ENCODE data around the gene SOX15. TPM values are rescaled to one million over a fixed set of nuclear protein-coding genes. Genes with fewer than 3 reads are reported as not detected.

Gene SOX15
- total and polyA plus RNA-seq, 2 of the 13 experiments (the other 11 are each of a cell fraction or from before 2014, with no cell fraction given), result 0.07 to 0.18 TPM

DNA sequence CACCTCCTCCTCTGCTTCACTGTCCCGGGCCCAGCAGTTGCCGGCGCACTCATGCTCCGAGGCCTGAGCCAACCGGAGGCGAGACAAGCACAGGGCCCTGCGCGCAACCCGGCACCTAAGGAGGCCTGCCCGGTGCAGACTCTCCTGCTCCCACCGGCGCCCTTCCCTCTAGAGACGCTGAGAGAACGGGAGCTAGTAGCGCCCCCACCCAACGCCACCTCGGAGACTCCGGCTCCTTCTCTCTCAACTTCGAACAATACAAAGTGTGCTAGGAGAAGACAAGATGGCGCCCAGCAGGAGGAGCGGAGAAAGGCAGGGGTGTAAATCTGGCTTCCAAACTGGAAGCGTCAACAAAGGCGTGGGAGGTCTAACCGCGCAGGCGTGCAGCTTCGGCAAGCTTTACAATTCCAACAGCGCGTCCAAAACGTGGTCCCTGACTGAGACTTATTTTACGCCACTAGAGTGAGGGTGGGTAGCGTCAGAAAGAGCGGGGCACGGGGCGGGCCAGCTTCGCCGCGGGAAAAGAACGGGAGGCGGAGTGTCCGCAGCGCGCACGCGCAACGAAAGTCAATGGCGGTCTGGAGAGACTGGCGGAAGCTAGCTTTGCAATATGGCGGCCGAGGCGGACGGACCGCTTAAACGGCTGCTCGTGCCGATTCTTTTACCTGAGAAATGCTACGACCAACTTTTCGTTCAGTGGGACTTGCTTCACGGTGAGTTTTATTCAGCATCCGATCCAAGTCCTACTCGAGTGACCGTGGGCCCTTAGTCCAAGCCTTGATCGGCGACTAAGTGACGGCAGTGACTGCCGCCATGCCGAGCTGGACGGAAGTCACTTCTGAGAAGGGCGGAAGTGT, 6.4 kb downstream of the SOX15 start, which contains the start of gene MPDU1 (continued):
- peak; percentile 87; the same call in 1 of the 2 replicates for TF ChIP-seq ZNF607 (CRISPR knock-in tag; IDR thresholded peaks at IDR 0.05; ENCODE audit: borderline replicate concordance)
- no peak for TF ChIP-seq CCAR2 (optimal IDR thresholded peaks at IDR 0.05; ENCODE audit: low read depth, low read length)
- TF ChIP-seq, protein P1, sequence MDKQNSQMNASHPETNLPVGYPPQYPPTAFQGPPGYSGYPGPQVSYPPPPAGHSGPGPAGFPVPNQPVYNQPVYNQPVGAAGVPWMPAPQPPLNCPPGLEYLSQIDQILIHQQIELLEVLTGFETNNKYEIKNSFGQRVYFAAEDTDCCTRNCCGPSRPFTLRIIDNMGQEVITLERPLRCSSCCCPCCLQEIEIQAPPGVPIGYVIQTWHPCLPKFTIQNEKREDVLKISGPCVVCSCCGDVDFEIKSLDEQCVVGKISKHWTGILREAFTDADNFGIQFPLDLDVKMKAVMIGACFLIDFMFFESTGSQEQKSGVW (CRISPR knock-in tag; IDR thresholded peaks at IDR 0.05; ENCODE audit: borderline replicate concordance), result no peak
- TF ChIP-seq ZNF629 (CRISPR knock-in tag; conservative IDR thresholded peaks at IDR 0.05), result no peak
- TF ChIP-seq ZNF264 (CRISPR knock-in tag; IDR thresholded peaks at IDR 0.05), result no peak
- TF ChIP-seq, protein P2, sequence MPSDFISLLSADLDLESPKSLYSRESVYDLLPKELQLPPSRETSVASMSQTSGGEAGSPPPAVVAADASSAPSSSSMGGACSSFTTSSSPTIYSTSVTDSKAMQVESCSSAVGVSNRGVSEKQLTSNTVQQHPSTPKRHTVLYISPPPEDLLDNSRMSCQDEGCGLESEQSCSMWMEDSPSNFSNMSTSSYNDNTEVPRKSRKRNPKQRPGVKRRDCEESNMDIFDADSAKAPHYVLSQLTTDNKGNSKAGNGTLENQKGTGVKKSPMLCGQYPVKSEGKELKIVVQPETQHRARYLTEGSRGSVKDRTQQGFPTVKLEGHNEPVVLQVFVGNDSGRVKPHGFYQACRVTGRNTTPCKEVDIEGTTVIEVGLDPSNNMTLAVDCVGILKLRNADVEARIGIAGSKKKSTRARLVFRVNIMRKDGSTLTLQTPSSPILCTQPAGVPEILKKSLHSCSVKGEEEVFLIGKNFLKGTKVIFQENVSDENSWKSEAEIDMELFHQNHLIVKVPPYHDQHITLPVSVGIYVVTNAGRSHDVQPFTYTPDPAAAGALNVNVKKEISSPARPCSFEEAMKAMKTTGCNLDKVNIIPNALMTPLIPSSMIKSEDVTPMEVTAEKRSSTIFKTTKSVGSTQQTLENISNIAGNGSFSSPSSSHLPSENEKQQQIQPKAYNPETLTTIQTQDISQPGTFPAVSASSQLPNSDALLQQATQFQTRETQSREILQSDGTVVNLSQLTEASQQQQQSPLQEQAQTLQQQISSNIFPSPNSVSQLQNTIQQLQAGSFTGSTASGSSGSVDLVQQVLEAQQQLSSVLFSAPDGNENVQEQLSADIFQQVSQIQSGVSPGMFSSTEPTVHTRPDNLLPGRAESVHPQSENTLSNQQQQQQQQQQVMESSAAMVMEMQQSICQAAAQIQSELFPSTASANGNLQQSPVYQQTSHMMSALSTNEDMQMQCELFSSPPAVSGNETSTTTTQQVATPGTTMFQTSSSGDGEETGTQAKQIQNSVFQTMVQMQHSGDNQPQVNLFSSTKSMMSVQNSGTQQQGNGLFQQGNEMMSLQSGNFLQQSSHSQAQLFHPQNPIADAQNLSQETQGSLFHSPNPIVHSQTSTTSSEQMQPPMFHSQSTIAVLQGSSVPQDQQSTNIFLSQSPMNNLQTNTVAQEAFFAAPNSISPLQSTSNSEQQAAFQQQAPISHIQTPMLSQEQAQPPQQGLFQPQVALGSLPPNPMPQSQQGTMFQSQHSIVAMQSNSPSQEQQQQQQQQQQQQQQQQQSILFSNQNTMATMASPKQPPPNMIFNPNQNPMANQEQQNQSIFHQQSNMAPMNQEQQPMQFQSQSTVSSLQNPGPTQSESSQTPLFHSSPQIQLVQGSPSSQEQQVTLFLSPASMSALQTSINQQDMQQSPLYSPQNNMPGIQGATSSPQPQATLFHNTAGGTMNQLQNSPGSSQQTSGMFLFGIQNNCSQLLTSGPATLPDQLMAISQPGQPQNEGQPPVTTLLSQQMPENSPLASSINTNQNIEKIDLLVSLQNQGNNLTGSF (CRISPR knock-in tag; IDR thresholded peaks at IDR 0.05), result peak; percentile 83
- no peak for TF ChIP-seq MYNN (CRISPR knock-in tag; IDR thresholded peaks at IDR 0.05; ENCODE audit: low read depth)
- peak; percentile 61; the same call in 1 of the 2 replicates for TF ChIP-seq SP4 (CRISPR knock-in tag; IDR thresholded peaks at IDR 0.05)
- TF ChIP-seq HOXA5 (CRISPR knock-in tag; IDR thresholded peaks at IDR 0.05), result peak; percentile 86
- no peak for TF ChIP-seq NR3C1 (CRISPR knock-in tag; IDR thresholded peaks at IDR 0.05)
- TF ChIP-seq, protein P3, sequence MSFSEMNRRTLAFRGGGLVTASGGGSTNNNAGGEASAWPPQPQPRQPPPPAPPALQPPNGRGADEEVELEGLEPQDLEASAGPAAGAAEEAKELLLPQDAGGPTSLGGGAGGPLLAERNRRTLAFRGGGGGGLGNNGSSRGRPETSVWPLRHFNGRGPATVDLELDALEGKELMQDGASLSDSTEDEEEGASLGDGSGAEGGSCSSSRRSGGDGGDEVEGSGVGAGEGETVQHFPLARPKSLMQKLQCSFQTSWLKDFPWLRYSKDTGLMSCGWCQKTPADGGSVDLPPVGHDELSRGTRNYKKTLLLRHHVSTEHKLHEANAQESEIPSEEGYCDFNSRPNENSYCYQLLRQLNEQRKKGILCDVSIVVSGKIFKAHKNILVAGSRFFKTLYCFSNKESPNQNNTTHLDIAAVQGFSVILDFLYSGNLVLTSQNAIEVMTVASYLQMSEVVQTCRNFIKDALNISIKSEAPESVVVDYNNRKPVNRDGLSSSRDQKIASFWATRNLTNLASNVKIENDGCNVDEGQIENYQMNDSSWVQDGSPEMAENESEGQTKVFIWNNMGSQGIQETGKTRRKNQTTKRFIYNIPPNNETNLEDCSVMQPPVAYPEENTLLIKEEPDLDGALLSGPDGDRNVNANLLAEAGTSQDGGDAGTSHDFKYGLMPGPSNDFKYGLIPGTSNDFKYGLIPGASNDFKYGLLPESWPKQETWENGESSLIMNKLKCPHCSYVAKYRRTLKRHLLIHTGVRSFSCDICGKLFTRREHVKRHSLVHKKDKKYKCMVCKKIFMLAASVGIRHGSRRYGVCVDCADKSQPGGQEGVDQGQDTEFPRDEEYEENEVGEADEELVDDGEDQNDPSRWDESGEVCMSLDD (CRISPR knock-in tag; IDR thresholded peaks at IDR 0.05; ENCODE audit: borderline replicate concordance), result no peak
- no peak for TF ChIP-seq ZNF781 (CRISPR knock-in tag; IDR thresholded peaks at IDR 0.05; ENCODE audit: borderline replicate concordance, not compliant biosample characterization)
- no peak for TF ChIP-seq ZMYM3 (CRISPR knock-in tag; IDR thresholded peaks at IDR 0.05)
- TF ChIP-seq SMAD9 (CRISPR knock-in tag; IDR thresholded peaks at IDR 0.05), result 0 out of 2 replicates have a peak, but pooled peaks have one; percentile 65
- TF ChIP-seq GTF3A (CRISPR knock-in tag; conservative IDR thresholded peaks at IDR 0.05), result no peak
- TF ChIP-seq WIZ (CRISPR knock-in tag; IDR thresholded peaks at IDR 0.05), result no peak; the same call in 1 of the 2 replicates
- TF ChIP-seq NBN (conservative IDR thresholded peaks at IDR 0.05), result no peak
- TF ChIP-seq, protein P4, sequence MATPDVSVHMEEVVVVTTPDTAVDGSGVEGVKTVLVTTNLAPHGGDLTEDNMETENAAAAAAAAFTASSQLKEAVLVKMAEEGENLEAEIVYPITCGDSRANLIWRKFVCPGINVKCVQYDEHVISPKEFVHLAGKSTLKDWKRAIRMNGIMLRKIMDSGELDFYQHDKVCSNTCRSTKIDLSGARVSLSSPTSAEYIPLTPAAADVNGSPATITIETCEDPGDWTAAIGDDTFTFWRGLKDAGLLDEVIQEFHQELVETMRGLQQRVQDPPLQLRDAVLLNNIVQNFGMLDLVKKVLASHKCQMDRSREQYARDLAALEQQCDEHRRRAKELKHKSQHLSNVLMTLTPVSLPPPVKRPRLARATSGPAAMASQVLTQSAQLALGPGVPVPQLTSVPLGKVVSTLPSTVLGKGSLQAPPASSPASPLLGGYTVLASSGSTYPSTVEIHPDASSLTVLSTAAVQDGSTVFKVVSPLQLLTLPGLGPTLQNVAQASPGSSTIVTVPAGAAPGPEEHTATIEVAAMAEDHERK (CRISPR knock-in tag; IDR thresholded peaks at IDR 0.05; ENCODE audit: low read depth), result no peak; the same call in 1 of the 2 replicates
- TF ChIP-seq FOXJ3 (CRISPR knock-in tag; IDR thresholded peaks at IDR 0.05; ENCODE audit: borderline replicate concordance), result peak; percentile 72; the same call in 1 of the 2 replicates

Measured in HepG2 (cell line).